GM18511 (cell line): ENCODE data around the gene CAV1.

Experiments
- ATAC-seq: cut with Tn5 transposase; IDR thresholded peaks from one replicate; pipeline ENCODE4 v1.9.1; 2021; ENCODE audit warnings: mild to moderate bottlenecking, moderate library complexity; ENCODE audit not compliant: unreplicated experiment

CAV1 gene

GRCh38 chr7:116529250-116529649, 4.4 kb downstream of the CAV1 start:
- ATAC-seq = no peak

DNA sequence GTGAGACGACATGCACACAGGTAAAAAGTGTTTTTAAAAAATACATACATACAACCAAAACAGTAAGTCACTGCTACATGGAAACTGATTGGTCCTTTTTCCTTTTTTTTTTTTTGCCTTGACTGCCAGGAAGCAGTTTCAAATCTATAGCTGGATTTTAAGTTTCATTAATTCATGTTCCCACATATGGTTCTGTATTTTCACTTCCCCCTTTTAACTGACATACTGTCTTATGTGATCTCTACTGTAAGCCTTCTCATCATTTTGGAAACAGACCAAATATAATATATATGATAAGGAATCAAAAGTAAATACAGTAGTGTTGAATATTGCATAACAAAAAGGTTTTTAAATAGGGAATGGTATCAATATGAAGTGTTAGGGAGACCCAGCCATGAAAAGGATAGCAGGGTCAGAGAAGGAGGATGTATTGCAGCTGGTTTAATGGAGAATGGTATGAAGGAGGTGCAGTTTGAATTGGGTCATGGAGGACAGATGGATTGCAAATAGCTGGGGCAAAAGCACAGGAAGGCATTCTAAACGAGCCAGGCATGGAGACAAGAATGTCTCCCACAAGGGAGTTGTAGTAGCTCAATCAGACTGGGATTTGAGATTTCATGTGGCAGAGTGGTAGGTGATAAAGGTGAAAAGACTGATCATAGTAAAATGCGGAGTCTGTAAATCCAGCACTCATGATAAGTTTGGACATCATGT, 5.4 kb downstream of the CAV1 start:
- ATAC-seq = no peak

DNA sequence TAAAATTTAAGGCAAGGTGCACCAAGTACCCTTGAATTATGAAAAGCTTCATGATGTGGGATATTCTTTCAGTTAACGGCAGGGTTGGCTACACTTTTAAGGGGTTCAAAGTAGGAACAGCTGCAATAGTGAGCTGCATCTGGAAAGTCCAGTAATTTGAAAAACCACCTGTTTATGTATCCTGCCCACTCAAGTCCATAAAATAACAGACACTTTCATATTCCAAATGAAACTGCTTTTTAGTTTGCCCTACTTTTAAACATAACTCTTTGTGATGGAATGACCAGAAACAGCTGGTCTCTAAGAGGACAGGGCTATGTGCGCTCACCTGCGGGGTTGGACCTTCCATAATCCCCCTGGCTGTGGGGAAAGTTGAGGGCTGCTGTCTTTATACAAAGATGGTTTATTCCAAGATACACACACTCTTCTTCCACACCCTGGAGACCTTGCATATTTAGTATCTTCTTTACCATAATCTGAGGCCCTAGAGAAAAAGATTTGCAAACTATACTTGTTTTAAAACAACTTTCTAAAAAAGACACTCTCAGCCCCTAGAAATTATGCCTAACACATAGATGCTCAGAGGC, 7.4 kb downstream of the CAV1 start:
- ATAC-seq = no peak

DNA sequence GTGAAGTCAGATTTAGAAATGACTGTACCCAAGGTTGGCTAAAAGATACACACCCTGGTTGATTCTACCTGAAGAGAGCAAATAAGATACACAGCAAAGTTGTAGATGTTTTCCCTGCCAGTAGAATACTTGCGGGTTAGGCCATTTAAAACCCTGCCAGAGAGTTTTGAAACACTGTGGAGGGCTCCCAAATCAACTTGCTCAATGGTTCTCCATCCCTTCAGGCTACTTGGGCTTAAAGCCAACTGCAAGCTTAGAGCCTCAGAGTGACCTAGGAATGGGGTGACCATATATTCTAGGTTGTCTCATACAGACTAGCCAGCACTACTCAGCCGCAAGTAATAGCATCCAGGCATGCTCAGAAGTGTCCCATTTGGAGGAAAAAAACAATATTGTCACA, 10.0 kb downstream of the CAV1 start:
- no peak for ATAC-seq

- ATAC-seq = no peak
Measured at GRCh38 chr7:116535416-116535815, 10.6 kb downstream of the CAV1 start.

DNA sequence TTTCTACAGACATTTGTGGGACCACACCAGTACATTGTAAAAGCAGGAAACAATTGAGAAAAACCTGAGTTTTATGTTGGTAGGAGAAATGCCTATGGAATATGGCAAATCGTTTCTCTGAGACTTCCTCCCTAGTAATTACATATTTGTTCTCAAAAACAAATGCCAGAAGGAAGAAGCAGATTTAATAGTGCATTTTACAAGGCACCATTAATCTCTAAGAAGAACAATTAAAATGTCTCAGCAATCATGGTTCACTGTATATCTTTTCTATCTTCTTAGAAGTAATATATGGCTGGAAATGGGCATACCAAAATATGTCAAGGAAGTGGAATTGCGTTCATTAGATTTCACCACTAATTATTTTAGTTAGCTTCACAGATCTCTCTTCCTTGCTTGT, 13.3 kb downstream of the CAV1 start:
- no peak for ATAC-seq

DNA sequence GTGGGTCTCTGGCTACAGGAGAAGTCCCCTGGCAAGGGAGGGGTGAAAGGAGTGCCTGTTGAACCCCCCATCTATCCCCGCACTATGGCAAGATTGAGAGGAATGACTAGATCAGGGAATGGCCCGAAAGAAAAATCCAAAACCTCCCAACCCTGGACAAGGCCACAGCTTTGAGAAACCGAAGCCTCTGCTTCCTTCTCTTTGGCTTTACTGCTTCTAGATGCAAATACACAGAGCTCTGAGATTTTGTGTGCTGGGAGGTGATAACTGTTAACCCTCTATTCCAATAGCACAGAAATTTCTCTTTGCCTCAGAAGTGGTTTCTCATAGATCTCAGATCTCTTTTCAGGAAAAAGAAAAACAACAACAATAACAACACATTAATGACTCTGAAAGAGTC, 15.0 kb downstream of the CAV1 start:
- no peak for ATAC-seq

DNA sequence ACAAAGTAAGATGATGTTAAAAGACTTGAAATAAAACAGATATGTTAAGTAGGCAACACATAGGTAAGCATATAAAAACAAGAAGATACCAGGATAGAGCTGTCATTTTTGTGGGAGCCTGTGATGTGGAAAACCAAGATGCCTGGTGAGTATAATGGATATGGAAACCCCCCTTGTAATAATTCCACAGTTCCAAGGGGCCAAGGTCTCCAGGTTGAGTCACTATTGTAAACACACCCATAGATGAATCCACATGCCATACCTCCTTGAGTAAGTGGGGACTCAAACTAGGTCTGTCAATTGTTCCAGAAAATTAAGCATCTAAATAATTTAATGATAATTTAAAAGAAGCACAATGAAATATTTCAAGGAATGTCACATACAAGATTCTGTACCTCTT, 15.9 kb downstream of the CAV1 start:
- ATAC-seq = no peak

DNA sequence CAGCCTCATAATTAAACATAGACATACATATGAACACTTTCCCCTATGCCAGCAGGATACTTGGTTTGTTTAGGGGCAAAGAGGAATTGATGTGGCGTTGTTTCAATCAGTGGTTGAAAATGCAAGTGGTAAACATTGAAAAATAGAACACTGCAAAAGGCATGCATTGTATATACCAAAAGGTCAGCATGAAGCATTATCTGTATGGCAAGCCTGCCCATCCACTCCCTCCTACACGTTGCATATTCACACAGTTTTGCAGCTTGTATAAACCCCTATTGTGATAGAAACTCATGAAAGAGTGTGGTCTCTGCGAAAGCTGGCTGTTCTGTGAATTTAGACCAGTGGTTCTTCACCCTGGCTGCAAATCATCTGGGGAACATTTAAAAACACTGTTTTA, 17.1 kb downstream of the CAV1 start:
- ATAC-seq = no peak

DNA sequence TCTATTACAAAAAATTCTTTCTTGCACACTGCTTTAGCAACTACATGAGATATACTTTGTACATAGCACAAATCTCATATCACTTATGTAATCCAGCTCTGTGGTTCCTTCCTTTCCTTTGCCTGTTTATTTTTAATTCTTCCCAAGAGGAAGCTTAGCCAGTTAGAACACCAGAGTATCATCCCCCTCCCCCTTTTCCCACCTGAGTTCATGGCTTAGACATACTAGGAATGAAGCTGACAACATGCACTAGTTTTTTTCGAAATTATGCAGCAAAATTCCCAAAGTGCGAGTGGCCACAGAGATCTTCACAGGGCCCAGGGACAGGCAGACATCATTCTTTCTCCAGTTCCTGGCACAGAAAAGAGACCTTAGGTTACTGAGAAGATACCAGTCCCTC, 17.8 kb downstream of the CAV1 start:
- no peak for ATAC-seq

GRCh38 chr7:116543664-116544063, 18.8 kb downstream of the CAV1 start:
- no peak for ATAC-seq

- no peak for ATAC-seq
Measured at GRCh38 chr7:116544487-116544886, 19.7 kb downstream of the CAV1 start.

DNA sequence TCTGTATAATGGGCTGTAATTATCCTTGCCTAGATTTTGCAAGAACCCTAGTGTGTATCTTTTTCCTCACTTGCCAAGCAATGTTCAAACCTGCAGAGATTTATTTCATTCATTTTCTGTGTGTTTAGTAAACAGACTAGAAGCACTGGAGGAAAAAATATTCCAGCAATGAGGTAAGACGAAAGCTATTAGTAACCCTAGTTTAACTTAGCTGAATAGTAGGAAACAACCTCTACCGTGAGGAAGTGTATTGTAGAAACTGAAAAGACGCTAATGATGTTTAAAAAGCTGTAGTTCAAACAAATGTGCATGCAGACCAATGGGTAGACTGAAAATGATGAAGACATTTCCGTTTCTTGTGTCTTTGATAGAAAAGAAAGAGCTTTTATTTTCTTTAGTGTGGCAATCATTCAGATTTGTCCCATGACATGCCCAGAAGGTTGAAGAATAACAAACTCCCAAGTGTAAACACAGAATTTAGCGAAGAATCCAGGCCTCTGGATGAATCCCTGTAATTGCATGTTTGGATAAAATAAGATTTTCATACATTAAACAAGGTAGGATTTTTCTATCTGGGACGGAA, 20.7 kb downstream of the CAV1 start:
- ATAC-seq = no peak

DNA sequence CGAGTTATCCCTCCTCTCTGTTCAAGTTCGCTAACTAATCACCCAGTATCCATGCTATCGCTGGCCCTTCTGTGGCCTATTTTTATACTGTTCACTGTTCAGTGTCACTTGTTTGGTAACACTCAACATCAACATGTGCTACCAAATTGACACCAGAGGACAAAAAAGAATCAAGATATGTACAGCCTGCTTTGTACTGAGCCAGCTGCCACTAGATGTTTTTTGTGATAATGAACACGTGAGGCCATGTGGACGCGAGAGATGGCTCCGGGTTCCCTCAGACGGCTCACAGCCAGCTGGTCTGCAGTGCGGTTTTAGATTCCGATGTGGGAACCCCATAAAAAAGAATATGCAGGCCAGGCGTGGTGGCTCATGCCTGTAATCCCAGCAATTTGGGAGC, 21.2 kb downstream of the CAV1 start:
- ATAC-seq = no peak

DNA sequence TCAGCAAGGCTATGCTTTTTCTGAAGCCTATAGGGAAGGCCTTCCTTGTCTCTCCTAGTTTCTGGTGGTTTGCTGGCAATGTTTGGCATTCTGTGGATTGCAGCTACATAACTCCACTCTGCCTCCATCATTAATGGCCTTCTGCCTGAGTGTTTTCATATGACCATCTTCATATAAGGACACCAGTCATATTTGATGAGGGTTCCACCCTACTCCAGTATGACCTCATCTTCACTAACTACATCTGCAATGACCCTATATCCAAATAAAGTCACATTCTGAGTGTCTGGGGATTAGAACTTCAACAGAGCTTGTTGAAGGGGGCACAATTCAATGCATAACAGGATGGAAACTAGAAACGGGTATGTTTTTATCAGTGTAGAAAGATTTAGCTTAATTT, 22.1 kb downstream of the CAV1 start:
- ATAC-seq = no peak

DNA sequence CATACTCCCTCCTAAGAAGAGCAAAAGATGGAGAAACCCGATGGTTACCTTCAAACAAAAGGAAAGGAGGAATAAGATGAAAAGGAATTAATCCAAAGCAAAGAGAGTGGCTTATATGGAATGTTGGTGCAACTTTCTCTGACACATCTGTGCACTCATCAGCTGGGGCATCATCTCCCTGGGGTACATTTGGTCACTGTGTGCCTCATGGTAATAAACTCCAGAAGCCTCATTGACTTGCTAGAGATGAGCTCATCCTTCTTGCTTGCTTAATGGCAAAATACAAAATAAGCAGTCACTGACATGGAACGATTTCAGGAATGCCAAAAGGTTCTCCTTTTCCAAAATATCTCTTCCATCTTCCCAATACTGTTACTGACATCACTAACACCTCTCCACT, 22.5 kb downstream of the CAV1 start:
- no peak for ATAC-seq

DNA sequence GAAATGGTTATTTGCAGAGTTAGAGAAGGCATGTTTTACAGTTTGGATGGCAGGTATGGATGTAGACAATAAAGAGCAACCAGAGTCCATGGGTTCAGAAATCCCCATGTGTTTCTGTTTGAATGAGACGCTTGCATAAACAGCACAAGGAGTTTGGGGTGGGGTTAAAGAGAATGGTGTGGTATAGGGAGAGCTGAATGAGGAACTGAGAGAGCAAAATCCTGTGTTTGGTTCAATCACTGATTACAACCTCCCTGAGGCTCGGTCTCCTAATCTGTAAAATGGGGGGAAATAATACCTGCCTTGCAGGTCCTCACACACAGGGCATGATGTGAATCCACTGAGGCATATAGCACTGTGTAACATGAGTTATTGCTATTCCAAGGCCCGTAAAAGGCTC, 23.7 kb downstream of the CAV1 start:
- ATAC-seq = peak; percentile 87

DNA sequence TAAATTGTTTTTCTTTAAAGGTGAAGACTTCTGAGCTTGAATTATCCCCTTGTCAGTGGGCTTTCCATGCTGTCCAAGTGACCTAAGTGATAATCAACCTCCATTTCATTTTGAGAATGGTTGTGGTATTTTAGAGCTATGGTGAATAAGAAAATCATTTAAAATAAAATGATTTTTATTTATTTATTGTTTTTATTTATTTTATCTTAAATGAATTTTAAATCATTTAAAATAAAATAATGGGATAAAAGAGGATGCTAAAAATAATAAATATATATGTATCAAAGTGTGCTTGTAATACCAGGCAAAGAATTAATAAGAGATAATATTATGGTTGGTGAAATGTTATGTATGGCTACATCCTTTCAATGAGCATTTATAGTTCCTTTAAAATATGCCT, 24.5 kb downstream of the CAV1 start:
- ATAC-seq = no peak

DNA sequence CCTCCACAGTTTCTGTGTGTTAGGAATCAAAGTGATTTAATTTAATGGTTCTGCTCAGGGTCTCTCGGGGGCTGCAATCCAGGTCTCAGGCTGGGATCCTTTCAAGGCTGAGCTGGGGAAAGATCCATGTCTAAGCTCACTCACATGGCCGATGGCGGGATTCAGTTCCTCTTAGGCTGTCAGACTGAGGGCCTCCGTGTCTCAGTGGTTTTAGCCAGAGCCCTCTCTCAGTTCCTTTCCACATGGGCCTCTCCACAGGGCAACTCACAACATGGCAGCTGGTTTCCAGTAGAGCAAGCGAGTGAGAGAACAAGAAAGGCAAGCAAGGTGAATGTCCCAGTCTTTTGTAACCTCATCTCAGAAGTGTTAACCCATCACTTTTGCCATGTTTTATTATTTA, 26.9 kb downstream of the CAV1 start:
- ATAC-seq = no peak

DNA sequence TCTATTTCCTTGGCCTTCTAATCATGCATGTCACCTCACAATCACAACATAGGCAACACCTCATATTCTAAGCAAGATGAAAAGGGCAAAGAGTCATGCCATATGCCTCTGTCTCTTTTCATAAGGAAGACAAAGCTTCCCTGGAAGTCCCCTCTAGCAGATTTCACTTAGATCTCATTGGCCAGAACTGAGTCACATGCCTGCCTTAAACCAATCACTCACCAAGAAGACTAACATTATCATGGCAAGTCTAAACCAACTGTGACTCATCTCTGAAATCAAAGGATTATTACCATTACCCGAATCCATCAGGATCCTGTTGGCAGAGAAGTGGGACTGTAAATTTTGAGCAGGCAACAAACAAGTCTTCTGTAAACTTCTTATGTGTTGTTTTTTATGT, 27.8 kb downstream of the CAV1 start:
- ATAC-seq = no peak

GRCh38 chr7:116553168-116553964, 28.5 kb downstream of the CAV1 start:
- ATAC-seq = no peak

GRCh38 chr7:116554436-116554835, 29.6 kb downstream of the CAV1 start:
- ATAC-seq = no peak
